Fibroblast of pulmonary artery (primary cell): Measurements from ENCODE around the gene ICA1.

Experiments
- DNase-seq: peaks from one replicate; pipeline ENCODE4 v3.0.0-alpha.2; 2010; ENCODE audit warnings: low read depth
- H3K4me3 ChIP-seq: replicated peaks from 2 replicates; pipeline ENCODE4 v1.5.1; 2011; ENCODE audit warnings: low read depth, mild to moderate bottlenecking, control low read depth, low read length, moderate library complexity
- CTCF ChIP-seq: IDR thresholded peaks from 2 replicates; pipeline ENCODE4 v1.5.1; 2011; ENCODE audit warnings: mild to moderate bottlenecking, control low read depth, low read length, inconsistent platforms; ENCODE audit errors: missing control alignments

The ICA1 gene

DNA sequence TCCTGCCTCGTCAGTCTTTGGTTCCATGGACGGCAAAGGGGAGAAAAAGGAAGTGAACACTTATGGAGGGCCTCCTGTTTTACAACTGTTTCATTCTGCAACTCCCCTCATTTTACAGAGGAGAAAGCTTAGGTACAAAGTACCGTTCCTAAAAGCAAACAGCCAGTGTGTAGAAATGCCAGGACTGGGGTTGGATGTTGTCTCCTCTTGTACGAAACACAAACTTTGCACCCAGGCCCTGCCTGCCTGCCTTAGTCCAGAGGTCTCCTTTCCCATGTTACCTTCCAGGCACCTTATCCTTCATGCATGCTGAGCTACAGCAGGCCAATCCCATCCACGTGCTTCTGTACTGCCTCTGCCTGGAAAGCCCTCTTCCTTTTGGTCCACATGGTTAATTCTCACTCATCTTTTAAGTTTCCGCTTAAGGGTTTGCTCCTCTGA lies 86.0 kb downstream of the ICA1 start:
- TF ChIP-seq CTCF, result no peak
- DNase-seq, result no peak
- H3K4me3 ChIP-seq, result no peak overlapping the region

GRCh38 chr7:8172372-8173354 lies 89.3 kb downstream of the ICA1 start:
- no peak overlapping the region for H3K4me3 ChIP-seq
- no peak for DNase-seq
- TF ChIP-seq CTCF, result no peak

DNA sequence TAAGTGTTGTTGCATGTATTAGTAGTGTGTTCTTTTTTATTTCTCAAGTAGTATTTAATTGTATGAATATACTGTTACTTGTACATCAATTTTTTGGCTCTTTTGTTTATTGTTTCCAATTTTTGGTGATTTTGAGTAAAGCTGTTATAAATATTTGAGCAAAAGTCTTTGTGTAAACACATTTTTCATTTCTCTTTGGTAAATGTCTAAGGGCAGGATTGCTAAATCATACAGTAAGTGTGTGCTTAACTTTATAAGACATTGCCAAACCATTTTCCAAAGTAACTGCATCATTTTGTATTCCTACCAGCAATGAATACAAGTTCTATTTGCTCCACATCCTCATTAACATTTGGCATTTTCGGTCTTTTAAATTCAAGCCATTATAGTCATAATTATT lies 92.8 kb downstream of the ICA1 start:
- DNase-seq, result no peak
- no peak overlapping the region for H3K4me3 ChIP-seq
- TF ChIP-seq CTCF, result no peak

- no peak for TF ChIP-seq CTCF
- DNase-seq, result no peak
- H3K4me3 ChIP-seq, result no peak overlapping the region
Observed at GRCh38 chr7:8168336-8168735, 93.6 kb downstream of the ICA1 start.

- DNase-seq, result no peak
- no peak for TF ChIP-seq CTCF
- H3K4me3 ChIP-seq, result no peak overlapping the region
Observed at GRCh38 chr7:8165150-8165549, 96.8 kb downstream of the ICA1 start.

DNA sequence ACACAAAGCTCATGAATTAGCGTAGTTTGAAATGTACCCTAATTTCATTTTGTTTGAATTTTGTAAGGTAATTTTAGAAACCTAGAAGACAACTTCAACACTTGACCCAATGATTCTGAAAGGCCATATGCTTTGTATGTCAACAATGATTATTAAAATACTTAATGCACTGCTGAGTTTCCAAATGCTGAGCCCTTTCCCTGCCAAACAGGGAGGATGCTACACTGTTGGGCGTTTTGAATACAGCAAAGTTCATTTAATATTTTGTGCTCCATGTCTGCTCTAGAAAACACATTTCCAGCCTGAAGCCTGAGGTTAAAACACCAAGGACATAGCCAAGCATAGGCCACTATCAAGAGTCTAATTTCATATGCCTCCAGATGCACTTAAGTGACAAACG lies 99.8 kb downstream of the ICA1 start:
- TF ChIP-seq CTCF, result no peak
- no peak for DNase-seq
- no peak overlapping the region for H3K4me3 ChIP-seq
